Liver (tissue), 3 donors: ENCODE measurements around the gene HDDC2.

Source experiments
- ATF3 ChIP-seq: IDR thresholded peaks from 2 replicates; pipeline ENCODE4 v1.6.1; 2016; ENCODE audit warnings: antibody characterized with exemption
- GABPA ChIP-seq, 2 donors: IDR thresholded peaks in 1 of 2; conservative IDR thresholded peaks in 1 of 2; 2 replicates each; pipeline ENCODE4 v1.6.1; 2016; ENCODE audit warnings: antibody characterized with exemption in 2 of 2, mild to moderate bottlenecking in 1 of 2, moderate library complexity in 1 of 2
- RAD21 ChIP-seq, 2 donors: IDR thresholded peaks; 2 replicates each; pipeline ENCODE4 v1.6.1; 2016; ENCODE audit warnings: antibody characterized with exemption in 2 of 2, mild to moderate bottlenecking in 2 of 2
- REST ChIP-seq: IDR thresholded peaks from 2 replicates; pipeline ENCODE4 v1.6.1; 2016; ENCODE audit warnings: antibody characterized with exemption, mild to moderate bottlenecking
- RXRA ChIP-seq, 2 donors: IDR thresholded peaks; 2 replicates each; pipeline ENCODE4 v1.6.1; 2017 to 2018; ENCODE audit warnings: antibody characterized with exemption in 2 of 2, mild to moderate bottlenecking in 1 of 2
- TAF1 ChIP-seq: conservative IDR thresholded peaks from 2 replicates; pipeline ENCODE4 v1.6.1; 2016; ENCODE audit warnings: antibody characterized with exemption, mild to moderate bottlenecking
- YY1 ChIP-seq: IDR thresholded peaks from 2 replicates; pipeline ENCODE4 v1.6.1; 2016; ENCODE audit warnings: antibody characterized with exemption, mild to moderate bottlenecking
- TF ChIP-seq, protein P1 (sequence below): fragments of 150-350 bp; IDR thresholded peaks from 2 replicates; pipeline ENCODE4 v1.5.1; 2017; ENCODE audit warnings: improper control_type of control experiment, low read depth, low read length; ENCODE audit not compliant: missing input control
- donor health status: healthy.
- donor health status: healthy.

DNA sequence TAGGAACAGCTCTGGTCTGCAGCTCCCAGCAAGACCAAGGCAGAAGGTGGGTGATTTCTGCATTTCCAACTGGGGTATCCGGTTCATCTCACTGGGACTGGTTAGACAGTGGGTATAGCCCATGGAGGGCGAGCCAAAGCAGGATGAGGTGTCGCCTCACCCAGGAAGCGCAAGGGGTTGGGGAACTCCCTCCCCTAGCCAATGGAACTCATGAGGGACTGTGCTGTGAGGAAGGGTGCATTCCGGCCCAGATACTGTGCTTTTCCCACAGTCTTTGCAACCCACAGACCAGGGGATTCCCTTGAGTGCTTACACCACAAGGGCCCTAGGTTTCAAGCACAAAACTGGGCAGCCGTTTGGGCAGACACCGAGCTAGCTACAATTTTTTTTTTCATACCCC is 21.8 kb downstream of the HDDC2 start:
- no peak for TF ChIP-seq RAD21 (IDR thresholded peaks at IDR 0.05)
- TF ChIP-seq, protein P1, sequence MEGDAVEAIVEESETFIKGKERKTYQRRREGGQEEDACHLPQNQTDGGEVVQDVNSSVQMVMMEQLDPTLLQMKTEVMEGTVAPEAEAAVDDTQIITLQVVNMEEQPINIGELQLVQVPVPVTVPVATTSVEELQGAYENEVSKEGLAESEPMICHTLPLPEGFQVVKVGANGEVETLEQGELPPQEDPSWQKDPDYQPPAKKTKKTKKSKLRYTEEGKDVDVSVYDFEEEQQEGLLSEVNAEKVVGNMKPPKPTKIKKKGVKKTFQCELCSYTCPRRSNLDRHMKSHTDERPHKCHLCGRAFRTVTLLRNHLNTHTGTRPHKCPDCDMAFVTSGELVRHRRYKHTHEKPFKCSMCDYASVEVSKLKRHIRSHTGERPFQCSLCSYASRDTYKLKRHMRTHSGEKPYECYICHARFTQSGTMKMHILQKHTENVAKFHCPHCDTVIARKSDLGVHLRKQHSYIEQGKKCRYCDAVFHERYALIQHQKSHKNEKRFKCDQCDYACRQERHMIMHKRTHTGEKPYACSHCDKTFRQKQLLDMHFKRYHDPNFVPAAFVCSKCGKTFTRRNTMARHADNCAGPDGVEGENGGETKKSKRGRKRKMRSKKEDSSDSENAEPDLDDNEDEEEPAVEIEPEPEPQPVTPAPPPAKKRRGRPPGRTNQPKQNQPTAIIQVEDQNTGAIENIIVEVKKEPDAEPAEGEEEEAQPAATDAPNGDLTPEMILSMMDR, result no peak
- TF ChIP-seq REST, result no peak
- TF ChIP-seq RXRA (IDR thresholded peaks at IDR 0.05), result no peak
- no peak for TF ChIP-seq YY1
- no peak for TF ChIP-seq TAF1
- no peak for TF ChIP-seq ATF3
- no peak for TF ChIP-seq GABPA (IDR thresholded peaks at IDR 0.05 in 1 of 2, conservative IDR thresholded peaks at IDR 0.05 in 1 of 2)
